DND-41 (cell line): ENCODE results near the gene NSG1.

Experiments
- EZH2 ChIP-seq: IDR thresholded peaks from 3 replicates; pipeline ENCODE4 v1.6.1; 2012; ENCODE audit warnings: borderline replicate concordance, low read depth, mild to moderate bottlenecking, moderate library complexity, low read length, inconsistent platforms; ENCODE audit not compliant: severe bottlenecking
- TF ChIP-seq, protein P1 (sequence below): IDR thresholded peaks from 2 replicates; pipeline ENCODE4 v1.5.1; 2012; ENCODE audit warnings: borderline replicate concordance, low read length, moderate library complexity, mild to moderate bottlenecking; ENCODE audit not compliant: poor library complexity, severe bottlenecking; ENCODE audit errors: extremely low read depth

DNA sequence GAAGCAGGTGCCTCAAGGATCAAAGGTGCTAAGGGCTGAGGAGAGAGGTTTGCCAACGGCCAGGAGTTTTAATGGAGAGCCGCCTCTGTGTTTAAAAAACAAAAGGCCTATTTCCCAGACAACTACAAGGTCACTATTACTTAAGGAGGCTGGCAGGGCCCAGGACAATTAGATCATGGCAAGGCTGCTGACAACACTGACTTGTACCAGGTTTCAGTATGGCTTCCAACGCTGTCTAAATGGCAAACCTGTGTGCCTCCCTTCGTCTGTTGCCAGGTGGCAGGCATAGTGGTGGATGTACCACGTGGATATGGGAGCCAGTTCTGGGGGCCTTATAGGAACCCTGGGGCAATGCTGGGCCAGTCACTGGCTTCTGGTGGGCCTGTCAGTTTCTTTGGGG, 41.0 kb downstream of the NSG1 start:
- TF ChIP-seq, protein P1, sequence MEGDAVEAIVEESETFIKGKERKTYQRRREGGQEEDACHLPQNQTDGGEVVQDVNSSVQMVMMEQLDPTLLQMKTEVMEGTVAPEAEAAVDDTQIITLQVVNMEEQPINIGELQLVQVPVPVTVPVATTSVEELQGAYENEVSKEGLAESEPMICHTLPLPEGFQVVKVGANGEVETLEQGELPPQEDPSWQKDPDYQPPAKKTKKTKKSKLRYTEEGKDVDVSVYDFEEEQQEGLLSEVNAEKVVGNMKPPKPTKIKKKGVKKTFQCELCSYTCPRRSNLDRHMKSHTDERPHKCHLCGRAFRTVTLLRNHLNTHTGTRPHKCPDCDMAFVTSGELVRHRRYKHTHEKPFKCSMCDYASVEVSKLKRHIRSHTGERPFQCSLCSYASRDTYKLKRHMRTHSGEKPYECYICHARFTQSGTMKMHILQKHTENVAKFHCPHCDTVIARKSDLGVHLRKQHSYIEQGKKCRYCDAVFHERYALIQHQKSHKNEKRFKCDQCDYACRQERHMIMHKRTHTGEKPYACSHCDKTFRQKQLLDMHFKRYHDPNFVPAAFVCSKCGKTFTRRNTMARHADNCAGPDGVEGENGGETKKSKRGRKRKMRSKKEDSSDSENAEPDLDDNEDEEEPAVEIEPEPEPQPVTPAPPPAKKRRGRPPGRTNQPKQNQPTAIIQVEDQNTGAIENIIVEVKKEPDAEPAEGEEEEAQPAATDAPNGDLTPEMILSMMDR, result no peak
- no peak for TF ChIP-seq EZH2
